Psoas muscle (tissue), 8 donors: Measurements from ENCODE around the gene OR2AG1. TPM values are rescaled to one million over a fixed set of nuclear protein-coding genes. Genes with fewer than 3 reads are reported as not detected.
A peak's percentile ranks its signal among the peaks of the same experiment; 100 is the strongest.

Experiments
- ATAC-seq, 4 donors: fragments of 200-7000 bp; cut with Tn5 transposase; one replicate each; pipeline ENCODE4 v1.9.1; 2020; ENCODE audit warnings: moderate library complexity in 3 of 4, mild to moderate bottlenecking in 2 of 4
- DNase-seq, 2 donors: peaks; one replicate each; pipeline ENCODE4 v3.0.0-alpha.2; 2020
- H3K27ac ChIP-seq: fragments of 200-600 bp; one replicate; pipeline ENCODE4 v1.8.0; 2022
- H3K27me3 ChIP-seq, 3 donors: fragments of 200-600 bp in 1 of 3; one replicate each; pipeline versions ENCODE4 v1.6.1 to v1.8.0; 2013 to 2022; ENCODE audit warnings: low read length in 2 of 3, mild to moderate bottlenecking in 2 of 3, moderate library complexity in 1 of 3; ENCODE audit not compliant: insufficient read depth in 3 of 3
- H3K36me3 ChIP-seq, 2 donors: fragments of 200-600 bp in 1 of 2; one replicate each; pipeline versions ENCODE4 v1.6.1 to v1.8.0; 2013 to 2022; ENCODE audit warnings: low read depth in 1 of 2, mild to moderate bottlenecking in 1 of 2, moderate library complexity in 1 of 2; ENCODE audit not compliant: insufficient read depth in 1 of 2
- H3K4me1 ChIP-seq: fragments of 200-600 bp; one replicate; pipeline ENCODE4 v1.8.0; 2022
- H3K4me3 ChIP-seq: fragments of 200-600 bp; one replicate; pipeline ENCODE4 v1.8.0; 2022; ENCODE audit warnings: mild to moderate bottlenecking
- H3K9me3 ChIP-seq: fragments of 200-600 bp; one replicate; pipeline ENCODE4 v1.8.0; 2022
- CTCF ChIP-seq: fragments of 200-600 bp; IDR thresholded peaks from one replicate; pipeline ENCODE4 v1.8.0; 2022; ENCODE audit warnings: antibody characterized with exemption
- WGBS, 3 donors: extraction: QIAGEN DNeasy Blood & Tissue Kit; methylation state at CpG; one replicate each; pipeline versions ENCODE4 v1.1.6 to v1.1.7; 2013; 5-methylcytosine and 5-hydroxymethylcytosine counted together
- intact Hi-C, 2 donors: fragments of 100-400 bp; cut with DNase I; formaldehyde crosslinking; loops; one replicate each; pipeline versions ENCODE4 v1.11.0 to v1.14.2; 2022
- polyA plus RNA-seq, 3 donors: library from polyadenylated mRNA; stranded (reverse); fragments of 200-250 nt; gene quantifications; one replicate each; pipeline ENCODE4 v1.2.3, GENCODE V29; 2013
- total RNA-seq, 4 donors: library from RNA; stranded (reverse); fragmentation: NEBNext Ultra II Directional in 2 of 4; extraction: Animal tissue kit (Norgen Biotek cat#: 25700) in 2 of 4; gene quantifications; one replicate each; pipeline versions ENCODE4 v1.2.1 to v1.2.4, GENCODE V29; 2021 to 2023
- donor health status: healthy with polysubstance abuse.
- donor health status: DM: no; HTN: no; CAD: no; lungs with moderate emphysema.
- donor health status: Bipolar disorder and iron deficiency.
- donor health status: healthy.
- donor health status: DM: yes; HTN: yes; CAD: no.
- donor health status: DM: no; HTN: no; CAD: no.
- donor health status: DM: no; HTN: no; CAD: no.
- donor health status: DM: yes; HTN: yes; CAD: no.

The OR2AG1 gene
- total and polyA plus RNA-seq, 7 donors, result not detected

- WGBS, 3 donors, result 64 to 70% (median 65%) methylated on average over 3 of the region's 3 CpGs
- no peaks in the 10 kb centered on the region for H3K4me1 ChIP-seq
- no peak overlapping the region for H3K27ac ChIP-seq
- H3K36me3 ChIP-seq, result no peaks in the 10 kb centered on the region
- ATAC-seq (no peak), DNase-seq (no peak)
- no peak for TF ChIP-seq CTCF
- H3K9me3 ChIP-seq, result no peaks in the 10 kb centered on the region
- no peak overlapping the region for H3K4me3 ChIP-seq
- no peaks in the 10 kb centered on the region for H3K27me3 ChIP-seq
- intact Hi-C loops, result no loop called here
Observed at GRCh38 chr11:6736495-6737121, 46.2 kb upstream of the OR2AG1 start.

- Histone ChIP-seq H3K27me3 (no peaks in the 10 kb centered on the region), H3K4me1 (no peaks in the 10 kb centered on the region), H3K27ac (no peak overlapping the region), H3K9me3 (no peaks in the 10 kb centered on the region), H3K36me3 (no peaks in the 10 kb centered on the region), H3K4me3 (no peak overlapping the region)
- TF ChIP-seq CTCF, result peak; percentile 50
- ATAC-seq, result no peak
- WGBS, 3 donors, result 24 to 35% (median 33%) methylated on average over 2 of the region's 2 CpGs
- no peak for DNase-seq
- intact Hi-C loops, result no loop called here
Observed at GRCh38 chr11:6737872-6738466, 44.9 kb upstream of the OR2AG1 start.

GRCh38 chr11:6738590-6738989 is 44.2 kb upstream of the OR2AG1 start:
- Histone ChIP-seq H3K4me3 (no peak overlapping the region), H3K36me3 (no peaks in the 10 kb centered on the region), H3K4me1 (no peaks in the 10 kb centered on the region), H3K9me3 (no peaks in the 10 kb centered on the region), H3K27me3 (no peaks in the 10 kb centered on the region), H3K27ac (no peak overlapping the region)
- no peak for TF ChIP-seq CTCF
- DNase-seq, result no peak
- ATAC-seq, result no peak
- 89 to 94% (median 93%) methylated on average over 1 of the region's 1 CpG for whole genome bisulfite sequencing, 3 donors
- intact Hi-C loops, result no loop called here

- Histone ChIP-seq H3K27me3 (no peaks in the 10 kb centered on the region), H3K4me1 (no peaks in the 10 kb centered on the region), H3K36me3 (no peaks in the 10 kb centered on the region), H3K4me3 (no peak overlapping the region), H3K9me3 (no peaks in the 10 kb centered on the region), H3K27ac (no peak overlapping the region)
- ATAC-seq, result no peak
- no peak for DNase-seq
- 55 to 69% (median 64%) methylated on average over 7 of the region's 7 CpGs for WGBS, 3 donors
- intact Hi-C loops, result no loop called here
- TF ChIP-seq CTCF, result no peak
Observed at GRCh38 chr11:6742260-6742659, 40.6 kb upstream of the OR2AG1 start.

DNA sequence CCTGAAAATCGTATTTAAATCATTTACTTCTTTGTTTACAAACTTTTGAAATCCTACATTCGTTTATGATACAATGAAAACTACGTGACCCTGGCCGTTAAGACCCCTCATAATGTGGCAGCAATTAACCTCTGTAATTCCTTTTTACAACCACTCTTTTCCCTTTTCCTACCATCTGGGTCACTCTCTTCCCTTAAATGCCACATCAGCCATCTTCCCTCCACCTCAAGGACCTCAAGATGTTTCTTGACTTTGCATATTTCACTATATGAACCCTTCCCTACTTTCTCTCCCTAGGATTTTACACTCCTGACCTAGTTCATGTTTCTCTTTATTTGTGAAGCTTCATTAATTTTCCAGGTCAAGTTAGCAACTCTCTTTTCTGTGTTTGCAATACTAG is 37.8 kb upstream of the OR2AG1 start:
- no peak for DNase-seq
- no peak for TF ChIP-seq CTCF
- no peaks in the 10 kb centered on the region for H3K36me3 ChIP-seq
- H3K4me3 ChIP-seq, result peak overlapping the region; percentile 52
- 44 to 67% (median 56%) methylated on average over 4 of the region's 4 CpGs for whole genome bisulfite sequencing, 3 donors
- H3K4me1 ChIP-seq, result no peaks in the 10 kb centered on the region
- intact Hi-C loops, result no loop called here
- no peaks in the 10 kb centered on the region for H3K9me3 ChIP-seq
- peak overlapping the region; percentile 70 for H3K27ac ChIP-seq
- no peak for ATAC-seq
- H3K27me3 ChIP-seq, result no peaks in the 10 kb centered on the region
